HG02678 (cell line): ENCODE results near the gene SRCAP.
"Not testable (repeated sequence)": the region's sequence is repeated elsewhere in the genome, so short reads cannot be mapped to it uniquely, and the experiment has no call there.

Experiments used
- ATAC-seq: cut with Tn5 transposase; IDR thresholded peaks from one replicate; pipeline ENCODE4 v1.9.1; 2021; ENCODE audit warnings: mild to moderate bottlenecking, moderate library complexity; ENCODE audit not compliant: unreplicated experiment

SRCAP gene

GRCh38 chr16:30663820-30664219, 35.2 kb upstream of the SRCAP start:
- no peak for ATAC-seq

GRCh38 chr16:30664616-30665109, 34.3 kb upstream of the SRCAP start:
- ATAC-seq: no peak

DNA sequence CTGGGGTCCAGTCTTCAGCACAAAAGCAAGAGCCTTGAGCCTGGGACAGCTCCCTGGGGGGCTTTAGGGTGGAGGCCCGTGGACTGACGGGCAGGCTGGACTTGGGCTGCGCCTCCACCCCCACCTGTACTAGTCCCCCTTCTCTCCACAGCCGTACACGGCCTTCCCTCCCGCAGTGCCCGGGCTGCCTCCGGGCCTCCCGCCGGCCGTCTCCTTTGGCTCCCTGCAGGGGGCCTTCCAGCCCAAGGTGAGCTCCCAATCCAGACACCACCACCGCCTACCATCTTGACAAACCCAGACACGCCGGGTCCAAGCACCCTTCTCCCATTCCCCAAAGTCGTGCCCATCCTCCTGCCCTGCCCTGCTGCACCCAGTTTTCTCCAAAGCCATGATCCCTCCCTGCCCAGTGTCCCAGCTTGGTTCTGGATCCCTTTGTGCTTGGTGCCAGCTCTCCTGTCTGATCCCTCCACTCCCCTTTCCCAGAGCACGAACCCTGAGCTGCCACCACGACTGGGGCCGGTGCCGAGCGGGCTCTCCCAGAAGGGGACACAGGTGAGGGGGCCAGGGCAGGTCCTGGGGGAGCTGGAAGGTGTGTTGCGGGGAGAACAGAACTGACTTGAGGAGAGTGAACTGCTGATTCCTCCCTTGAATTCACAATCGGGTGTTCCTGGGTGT, 33.7 kb upstream of the SRCAP start:
- no peak for ATAC-seq

DNA sequence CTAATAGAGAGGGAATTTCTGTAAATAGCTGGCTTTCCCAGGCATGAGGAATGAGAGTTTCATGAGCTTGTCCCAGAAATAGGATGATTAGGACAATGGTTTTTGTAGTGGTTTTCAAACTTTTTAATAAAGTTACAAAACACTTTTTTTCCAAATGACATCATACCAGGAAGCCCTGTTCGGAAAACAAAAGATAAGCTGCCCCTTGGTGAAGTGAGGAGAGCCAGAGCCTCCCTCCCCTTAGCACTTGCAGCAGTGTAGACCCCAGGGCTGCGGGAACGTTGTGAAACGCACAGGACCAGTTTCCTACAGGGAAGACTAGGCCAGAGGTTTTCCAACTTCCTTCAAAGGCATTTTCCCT, 33.2 kb upstream of the SRCAP start:
- no peak for ATAC-seq

GRCh38 chr16:30666681-30667080, 32.3 kb upstream of the SRCAP start:
- ATAC-seq: no peak

GRCh38 chr16:30667361-30667905, 31.5 kb upstream of the SRCAP start:
- no peak for ATAC-seq

- ATAC-seq: no peak
Observed at GRCh38 chr16:30668393-30668792, 30.6 kb upstream of the SRCAP start.

DNA sequence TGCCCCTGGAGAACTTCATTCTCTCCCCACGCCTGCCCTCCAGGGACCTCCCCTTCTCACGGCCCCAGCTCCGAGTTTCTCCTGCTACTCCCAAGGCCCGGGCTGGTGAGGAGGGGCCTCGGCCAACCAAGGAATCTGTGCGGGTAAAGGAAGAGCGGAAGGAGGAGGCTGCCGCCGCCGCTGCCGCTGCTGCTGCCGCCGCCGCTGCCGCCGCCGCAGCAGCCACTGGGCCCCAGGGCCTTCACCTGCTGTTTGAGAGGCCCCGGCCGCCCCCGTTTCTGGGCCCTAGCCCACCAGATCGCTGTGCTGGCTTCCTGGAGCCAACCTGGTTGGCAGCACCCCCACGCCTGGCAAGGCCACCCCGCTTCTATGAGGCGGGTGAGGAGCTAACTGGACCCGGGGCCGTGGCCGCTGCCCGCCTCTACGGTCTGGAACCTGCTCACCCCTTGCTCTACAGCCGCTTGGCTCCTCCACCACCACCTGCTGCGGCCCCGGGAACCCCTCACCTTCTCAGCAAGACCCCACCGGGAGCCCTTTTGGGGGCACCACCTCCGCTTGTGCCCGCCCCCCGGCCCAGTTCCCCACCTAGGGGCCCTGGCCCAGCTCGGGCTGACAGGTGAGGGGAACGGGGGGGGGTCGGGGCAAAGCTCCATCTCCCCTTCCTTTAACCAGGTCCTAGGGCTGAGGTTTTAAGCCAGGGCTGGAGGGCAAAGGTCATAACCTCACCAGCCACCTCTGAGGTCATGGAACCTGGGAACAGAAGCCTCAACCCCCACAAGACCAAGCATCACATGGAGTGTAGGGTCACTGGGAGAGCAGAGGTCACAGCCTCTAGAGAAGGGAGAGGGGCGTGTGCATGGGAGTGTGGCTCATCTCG, 29.7 kb upstream of the SRCAP start:
- ATAC-seq: no peak

DNA sequence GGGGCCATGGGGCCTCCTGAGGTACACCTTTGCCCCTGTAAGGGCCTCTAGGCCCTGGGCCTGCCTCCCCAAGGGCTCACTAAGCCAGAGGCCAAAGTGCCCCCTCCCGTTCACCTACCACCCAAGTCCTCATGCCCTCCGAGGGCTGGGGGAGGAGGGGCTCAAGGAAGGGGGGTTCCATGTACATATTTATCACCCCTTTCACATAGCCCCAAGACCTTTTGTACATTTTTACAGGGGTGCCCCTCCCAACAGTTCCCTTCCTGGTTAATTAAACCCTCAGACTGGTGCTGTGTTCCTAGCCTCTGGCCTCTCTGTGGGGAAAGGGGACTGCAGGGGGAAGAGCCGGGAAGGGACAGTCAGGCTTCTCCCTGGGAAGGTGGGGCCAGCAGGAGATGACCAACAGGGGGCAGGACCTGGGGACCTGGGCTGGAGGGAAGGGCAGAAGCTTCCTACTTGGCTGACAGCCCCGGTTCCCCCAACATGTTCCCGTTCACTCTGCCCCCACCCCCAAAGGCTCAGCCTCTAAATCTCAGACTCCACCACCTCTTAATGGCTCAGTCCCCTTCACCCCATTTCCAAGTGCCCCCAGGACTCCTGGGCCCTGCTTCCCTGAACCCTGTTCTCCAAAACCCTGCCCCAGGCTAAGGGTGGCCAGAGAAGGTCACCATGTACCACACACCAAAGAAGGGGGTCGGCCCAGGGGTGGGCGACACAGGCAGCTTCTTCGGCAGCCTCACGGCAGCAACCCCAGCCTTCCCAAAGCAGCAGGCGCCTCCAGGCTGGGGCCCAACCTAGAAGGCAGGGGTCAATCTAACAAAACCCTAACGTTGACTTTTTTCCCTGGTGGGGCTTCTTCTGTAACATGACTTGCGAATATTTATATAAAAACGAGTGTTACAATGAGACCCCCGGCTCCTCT, 28.8 kb upstream of the SRCAP start:
- no peak for ATAC-seq

- ATAC-seq: no peak
Observed at GRCh38 chr16:30675143-30675542, 23.8 kb upstream of the SRCAP start.

DNA sequence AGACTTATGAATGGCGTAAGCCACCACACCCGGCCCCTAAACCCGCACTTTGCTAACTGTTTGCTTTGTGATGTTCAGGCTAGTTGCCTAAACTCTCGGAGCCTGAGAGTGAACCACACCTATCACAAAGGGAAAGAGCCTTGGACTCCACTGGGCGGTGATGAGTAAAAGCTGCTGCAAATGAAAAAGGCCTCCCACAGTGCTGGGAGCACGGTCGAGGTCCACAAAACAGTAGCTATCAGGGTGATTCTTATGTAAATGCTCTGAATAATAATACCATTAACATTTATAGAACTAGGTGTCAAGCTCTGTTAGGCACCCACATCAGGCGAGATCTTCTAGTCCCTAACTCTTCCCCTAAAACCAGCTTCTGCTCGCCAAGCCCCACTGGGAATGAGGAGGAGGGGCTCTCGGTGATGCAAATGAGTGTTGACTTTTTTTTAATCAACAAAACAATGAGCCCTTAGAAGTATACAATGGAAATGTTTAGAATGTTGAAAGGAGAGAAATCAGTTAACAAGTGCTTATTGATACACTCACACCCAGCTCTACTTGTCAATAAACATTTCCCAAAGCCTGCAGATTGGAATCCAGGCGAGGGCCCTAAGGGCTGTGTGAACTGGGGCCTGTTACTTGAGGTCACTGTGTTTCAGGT, 20.9 kb upstream of the SRCAP start:
- ATAC-seq: no peak

GRCh38 chr16:30678586-30678970, 20.4 kb upstream of the SRCAP start:
- ATAC-seq: no peak

DNA sequence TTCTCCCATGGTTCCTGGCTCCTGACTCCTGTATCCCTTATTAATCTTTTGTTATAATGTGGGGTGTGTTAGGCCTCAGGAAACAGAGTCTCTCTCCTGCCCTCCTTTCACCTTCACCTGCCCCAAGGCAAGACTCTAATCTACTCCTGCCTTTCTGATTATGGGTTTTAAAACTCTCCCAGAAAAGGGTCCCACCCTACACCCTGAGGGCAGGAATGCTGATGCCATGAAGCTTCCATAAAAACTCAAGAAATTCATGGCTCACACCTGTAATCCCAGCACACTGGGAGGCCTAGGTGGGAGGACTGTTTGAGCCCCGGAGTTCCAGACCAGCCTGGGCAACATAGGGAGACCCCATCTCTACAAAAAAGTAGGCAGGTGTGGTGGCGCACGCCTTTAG, 18.6 kb upstream of the SRCAP start:
- ATAC-seq: no peak

GRCh38 chr16:30688701-30689100, 10.3 kb upstream of the SRCAP start:
- no peak for ATAC-seq

DNA sequence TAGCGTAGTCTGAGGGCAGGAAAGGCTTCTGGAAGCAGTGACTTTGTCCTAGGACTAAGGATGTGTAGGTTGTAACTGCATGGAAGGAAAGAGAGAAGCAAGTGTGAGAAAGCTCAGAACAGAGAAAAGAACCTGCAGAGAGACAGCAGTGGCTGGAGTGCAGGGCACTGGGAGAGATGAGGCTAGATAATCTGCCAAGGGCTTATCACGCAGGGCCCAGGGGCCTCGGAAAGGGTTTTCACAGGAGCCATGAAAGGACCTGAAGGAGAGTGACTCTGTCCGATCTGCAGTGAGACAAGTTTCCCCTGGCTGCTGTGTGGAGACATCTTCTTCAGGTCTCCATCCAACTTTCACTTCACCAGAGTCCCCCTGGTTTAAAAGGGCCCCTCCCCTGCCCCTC, 7.1 kb upstream of the SRCAP start:
- no peak for ATAC-seq

DNA sequence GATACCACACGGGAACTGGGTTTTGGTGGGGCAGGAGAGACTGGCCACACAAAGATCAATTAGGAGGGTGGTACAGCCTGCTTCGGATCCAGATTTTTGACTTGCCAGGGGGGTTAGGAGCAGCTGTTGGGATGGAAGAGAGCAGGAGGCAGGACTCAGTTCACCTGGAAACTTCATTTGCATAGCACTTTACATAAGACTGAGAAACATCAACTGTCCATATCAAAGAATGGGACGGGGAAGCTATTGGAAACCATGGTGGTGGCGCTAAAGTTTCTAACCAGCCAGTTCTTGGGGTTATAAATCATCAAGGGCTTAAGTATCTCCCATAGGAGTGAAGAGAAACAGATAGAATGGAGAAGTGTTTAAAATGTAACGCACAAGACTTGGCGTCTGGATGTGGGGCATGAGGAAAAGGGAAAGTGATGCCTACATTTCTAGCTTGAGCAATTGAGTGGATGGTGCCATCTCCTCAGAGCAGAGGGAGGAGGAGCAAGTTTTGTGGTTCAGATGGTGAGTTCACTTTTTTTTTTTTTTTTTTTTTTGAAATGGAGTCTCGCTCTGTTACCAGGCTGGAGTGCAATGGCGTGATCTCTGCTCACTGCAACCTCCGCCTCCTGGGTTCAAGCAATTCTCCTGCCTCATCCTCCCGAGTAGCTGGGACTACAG, 6.4 kb upstream of the SRCAP start:
- no peak for ATAC-seq

GRCh38 chr16:30694926-30695693, 3.9 kb upstream of the SRCAP start:
- no peak for ATAC-seq

DNA sequence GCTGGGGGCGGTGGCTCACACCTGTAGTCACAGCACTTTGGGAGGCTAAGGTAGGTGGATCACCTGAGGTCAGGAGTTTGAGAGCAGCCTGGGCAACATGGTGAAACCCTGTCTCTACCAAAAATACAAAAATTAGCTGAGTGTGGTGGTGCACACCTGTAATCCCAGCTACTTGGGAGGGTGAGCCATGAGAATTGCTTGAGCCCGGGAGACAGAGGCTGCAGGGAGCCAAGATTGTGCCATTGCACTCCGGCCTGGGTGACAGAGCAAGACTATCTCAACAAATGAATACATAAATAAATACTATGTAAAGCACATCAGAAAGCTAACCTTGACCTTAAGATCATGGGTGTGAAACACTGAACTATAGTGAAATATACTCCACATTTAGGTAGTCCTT, 2.3 kb upstream of the SRCAP start:
- ATAC-seq: not testable (repeated sequence)
